GM18517 (cell line): Measurements from ENCODE around the gene FGFRL1.
"Not testable (repeated sequence)": the region's sequence is repeated elsewhere in the genome, so short reads cannot be mapped to it uniquely, and the experiment has no call there.

Experiments
- ATAC-seq: cut with Tn5 transposase; IDR thresholded peaks from one replicate; pipeline ENCODE4 v1.9.1; 2021; ENCODE audit warnings: mild to moderate bottlenecking, moderate library complexity; ENCODE audit not compliant: unreplicated experiment

Gene FGFRL1

DNA sequence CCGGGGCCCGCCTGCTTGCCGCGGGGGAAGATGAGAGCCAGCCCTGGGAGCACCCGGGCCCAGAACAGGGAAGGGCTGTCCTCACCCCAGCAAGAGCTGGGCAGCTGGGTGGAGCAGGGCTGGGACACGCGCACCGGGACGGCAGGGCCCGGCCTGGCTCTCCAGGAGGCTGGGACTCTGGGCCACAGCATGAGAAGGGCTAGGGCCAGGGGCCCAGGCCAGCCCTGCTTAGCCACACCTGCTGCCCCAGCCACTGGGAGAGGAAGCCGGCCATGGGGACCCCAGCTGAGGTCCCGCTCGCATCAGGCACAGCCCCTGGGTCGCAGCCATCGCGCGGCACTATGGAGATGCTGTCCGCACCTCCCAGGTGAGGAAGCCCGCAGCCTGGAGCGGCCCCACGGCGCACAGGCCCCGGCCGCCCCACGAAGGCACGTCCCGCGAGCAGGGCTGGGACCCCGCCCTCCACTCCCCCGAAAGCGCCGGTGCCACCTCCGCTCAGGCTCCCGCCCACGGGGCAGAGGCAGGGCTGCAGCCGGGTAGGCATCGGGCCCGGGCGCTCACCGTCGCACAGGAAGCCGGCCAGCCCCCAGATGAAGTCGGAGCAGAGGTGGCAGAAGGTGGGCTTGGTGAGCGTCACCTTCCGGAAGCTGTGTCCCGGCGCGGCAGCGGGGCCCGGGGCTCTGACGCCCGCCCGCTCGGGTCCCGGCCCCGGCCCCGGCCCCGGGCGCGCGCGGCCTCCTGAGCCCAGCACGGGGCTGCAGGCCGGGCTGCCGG lies 38.6 kb upstream of the FGFRL1 start:
- ATAC-seq = no peak

DNA sequence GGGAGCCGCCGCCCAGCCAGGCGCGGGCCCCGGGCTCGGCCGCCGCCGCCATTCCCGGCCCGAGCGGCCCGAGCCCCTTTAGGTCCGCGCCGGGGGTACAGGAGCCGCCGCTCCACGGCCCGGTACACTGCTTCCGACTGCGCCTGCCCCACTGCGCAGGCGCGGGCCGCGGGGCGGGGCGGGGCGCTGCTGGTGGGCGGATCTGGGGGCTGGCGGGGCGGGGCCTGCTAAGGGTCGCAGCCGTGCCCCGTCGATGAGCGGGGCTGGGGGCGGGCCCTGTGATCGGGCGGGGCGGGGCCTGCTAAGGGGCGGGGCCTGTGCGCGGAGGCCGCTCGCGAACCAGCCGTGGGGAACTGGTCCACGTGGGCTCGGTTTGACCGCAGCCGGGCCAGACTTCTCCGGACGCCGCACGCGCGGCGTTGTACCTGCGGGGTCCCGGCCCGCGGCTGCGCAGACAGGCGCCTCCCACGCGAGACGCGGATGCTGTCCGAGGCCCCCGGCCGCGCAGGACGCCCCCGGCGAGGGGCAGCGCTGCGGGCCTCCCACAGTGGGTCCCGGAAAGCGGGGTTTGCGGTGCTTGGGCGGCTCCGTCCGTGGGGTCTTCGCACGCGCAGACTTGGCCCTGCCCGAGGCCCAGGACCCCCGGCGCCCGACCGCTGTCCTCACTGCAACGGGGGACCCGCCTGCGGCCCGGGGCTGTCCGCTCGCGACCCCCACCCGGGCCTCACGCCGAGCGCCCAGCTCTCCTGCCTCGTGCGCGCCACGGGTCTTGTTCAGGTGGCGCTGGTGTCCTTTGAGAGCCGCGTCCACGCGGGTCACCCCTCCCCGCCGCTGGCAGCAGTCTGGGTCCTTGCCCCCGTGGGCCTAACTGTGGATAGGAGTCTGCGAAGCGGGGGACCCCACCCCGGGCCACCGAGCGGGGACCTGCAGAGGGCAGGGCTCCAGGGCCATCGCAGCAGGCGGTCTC lies 37.7 kb upstream of the FGFRL1 start, which contains the start of gene DGKQ:
DGKQ (minus strand) TSS at position 139 of the 967 bp plus-strand sequence; CDS start at position 52, 87 bp downstream.
- ATAC-seq = no peak

DNA sequence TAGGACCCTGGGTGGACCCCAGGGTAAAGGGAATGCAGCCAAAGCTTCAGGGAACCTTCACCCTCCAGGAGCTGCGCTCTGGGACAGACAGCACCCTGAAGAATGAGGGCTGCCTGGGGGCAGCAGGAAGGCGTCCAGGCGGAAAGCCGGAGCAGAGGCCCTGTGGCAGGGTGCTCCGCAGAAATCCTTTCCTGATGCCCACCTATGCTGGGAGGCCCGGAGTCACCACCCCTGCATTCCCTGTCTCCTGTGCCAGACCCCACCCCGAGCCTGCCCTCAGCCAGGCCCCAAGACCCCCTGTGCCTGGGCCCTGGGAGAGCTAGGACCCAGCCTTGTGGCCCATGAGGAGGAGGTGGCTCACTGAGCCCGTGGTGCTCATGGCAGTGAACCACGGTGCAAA lies 36.8 kb upstream of the FGFRL1 start:
- no peak for ATAC-seq

DNA sequence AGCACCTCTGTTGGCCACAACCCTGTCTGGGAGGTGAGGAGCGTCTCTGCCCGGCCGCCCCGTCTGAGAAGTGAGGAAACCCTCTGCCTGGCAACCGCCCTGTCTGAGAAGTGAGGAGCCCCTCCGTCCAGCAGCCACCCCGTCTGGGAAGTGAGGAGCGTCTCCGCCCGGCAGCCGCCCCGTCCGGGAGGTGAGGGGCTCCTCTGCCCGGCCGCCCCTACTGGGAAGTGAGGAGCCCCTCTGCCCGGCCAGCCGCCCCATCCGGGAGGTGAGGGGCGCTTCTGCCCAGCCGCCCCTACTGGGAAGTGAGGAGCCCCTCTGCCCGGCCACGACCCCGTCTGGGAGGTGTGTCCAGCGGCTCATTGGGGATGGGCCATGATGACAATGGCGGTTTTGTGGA lies 35.4 kb upstream of the FGFRL1 start:
- not testable (repeated sequence) for ATAC-seq

DNA sequence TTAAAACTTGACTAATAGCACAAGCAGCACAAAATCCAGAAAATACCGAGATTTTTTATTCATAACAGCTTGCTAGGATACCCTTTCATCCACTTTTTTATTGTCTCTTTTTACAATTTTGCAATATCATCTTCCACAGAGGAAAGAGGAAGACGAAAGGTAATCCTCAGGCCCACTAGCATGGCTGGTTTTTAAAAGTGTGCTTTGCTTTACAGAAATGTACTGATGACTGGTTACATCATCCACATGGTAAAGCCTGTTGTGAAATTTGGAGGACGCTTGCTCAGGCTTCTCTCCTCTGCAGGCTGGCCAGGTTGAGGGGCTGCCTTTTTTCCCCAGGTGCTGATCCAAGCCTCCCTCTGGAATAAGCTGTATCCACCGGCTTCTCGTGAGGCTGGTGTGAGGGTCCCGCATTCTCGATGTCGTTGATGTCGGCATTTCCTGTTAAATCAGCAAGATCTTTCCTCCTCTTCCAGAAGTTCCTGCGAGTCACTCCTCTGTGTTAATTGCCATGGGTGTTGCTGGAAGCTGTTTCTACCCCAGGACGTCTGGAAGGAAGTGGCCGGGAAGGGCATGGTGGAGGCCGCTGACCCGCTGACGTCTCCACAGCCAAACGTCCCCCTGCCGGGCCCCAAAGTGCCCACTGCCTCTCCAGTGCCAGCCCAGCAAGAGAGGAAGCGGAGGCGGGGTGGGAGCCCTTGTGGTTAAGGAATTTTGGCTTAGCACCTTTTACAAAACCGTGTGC lies 32.3 kb upstream of the FGFRL1 start:
- no peak for ATAC-seq

DNA sequence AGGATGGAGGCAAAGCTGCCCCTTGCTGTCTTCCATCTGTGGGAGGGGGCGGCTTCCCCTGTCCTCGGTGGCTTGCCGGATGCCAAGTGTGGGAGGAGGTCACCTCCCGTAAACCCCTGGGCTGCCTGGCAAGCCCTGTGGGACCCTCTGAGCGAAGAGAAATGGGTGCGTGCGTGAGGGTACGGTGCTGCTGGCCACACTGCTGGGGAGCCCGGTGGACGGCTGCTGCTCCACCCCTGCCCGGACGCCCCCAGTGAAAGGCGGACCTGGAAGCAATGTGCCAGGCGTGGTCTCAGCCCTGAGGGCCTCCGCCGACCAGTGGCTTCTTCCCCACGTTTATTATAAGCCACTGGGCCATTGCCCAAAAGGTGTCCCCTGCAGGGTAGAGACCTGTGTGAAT lies 29.1 kb upstream of the FGFRL1 start:
- no peak for ATAC-seq

DNA sequence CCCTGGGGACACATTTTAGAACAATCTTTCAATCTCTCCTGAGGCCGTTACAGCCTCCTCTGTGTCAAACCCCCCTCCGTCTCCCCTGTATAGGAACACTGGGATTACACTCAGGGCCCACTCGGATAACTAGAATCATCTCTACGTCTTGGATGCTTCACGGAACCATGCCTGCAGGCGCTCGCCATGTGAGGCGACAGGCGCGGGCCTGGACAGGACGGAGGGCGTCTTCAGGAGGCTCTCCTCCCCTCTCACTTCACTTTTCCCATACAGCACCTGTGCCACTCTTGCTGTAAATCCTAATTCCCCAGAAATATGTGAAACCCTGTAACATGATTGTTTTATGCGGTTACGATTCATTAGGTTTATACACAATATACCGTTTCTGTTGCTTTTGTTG lies 28.6 kb upstream of the FGFRL1 start:
- no peak for ATAC-seq

DNA sequence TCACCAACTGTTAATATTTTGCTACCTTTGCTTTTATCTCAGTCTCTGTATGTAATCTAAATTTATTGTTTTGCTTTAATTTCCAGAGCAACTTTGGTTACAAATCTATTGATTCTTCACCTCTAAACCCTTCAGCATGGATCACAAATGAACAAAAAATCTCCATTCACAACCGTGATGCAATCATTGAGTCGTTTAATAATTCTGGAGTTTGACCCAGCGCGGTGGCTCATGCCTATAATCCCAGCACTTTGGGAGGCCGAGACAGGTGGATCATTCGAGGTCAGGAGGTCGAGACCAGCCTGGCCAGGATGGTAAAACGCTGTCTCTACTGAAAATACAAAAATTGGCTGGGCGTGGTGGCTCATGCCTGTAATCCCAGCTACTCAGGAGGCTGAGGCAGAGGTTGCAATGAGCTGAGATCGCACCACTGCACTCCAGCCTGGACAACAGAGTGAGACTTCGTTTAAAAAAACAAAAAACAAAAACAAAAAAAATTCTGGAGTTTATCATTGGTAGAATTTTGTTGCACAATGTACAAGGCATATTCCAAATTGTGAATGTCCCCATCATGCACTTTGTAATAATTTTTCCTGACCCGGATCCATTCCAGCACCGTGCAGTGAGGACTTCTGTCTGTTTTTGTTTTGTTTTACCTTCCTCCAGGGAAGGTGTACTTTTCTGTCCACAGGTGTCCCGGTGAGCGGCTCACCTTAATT lies 26.9 kb upstream of the FGFRL1 start:
- no peak for ATAC-seq

DNA sequence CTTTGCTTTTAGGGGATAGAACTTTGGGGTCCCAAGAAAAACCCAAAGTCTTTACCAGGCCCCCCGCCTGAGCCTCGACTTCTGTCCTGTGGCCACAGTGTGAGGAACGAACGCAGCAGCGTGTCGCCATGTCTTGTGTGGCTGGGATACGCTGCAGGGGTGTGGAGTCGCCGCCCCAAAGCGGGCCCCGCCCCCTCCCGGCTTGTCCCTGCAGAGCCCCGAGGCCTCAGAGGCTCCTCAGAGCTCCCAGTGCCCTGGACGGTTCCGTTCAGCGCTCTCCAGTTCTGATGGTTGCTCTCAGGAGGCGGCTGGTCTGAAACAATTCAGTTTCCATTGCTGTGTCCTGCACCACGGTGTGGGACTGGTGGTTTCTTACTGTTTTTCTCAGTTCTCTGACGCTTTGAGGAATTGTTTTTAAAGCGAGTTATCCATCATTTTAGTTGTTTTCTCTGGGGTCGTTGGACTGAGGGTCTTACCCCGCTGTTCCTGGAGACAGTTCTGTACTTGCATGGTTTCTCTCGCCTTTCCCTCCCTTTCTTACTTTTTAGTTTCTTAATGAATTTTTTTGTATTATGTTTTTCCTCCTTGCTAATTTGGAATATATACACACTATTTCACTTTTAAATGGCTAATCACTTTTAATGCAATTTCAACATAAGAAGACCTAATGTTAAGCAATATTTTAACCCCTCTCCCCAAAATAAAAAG lies 26.1 kb upstream of the FGFRL1 start:
- ATAC-seq = no peak

DNA sequence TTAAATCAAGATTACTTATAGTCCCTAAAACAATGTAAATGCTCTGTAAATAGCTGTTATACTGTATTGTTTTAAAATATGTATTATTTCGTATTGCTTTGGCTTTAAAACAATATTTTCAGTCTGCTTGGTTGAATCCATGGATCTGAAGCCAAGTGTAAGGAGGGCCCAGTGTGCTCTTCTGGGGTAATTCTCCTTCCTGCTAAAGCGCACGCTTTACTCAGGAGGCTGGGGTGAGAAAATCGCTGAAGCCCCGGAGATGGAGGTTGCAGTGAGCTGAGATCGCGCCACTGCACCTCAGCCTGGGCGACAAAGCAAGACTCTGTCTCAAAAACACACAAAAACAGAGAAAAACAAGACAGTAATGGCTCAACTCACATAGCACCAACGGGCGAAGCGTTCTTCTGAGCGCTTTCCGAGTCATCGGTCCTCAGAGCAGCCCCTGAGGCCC lies 25.0 kb upstream of the FGFRL1 start:
- peak; percentile 41 for ATAC-seq

DNA sequence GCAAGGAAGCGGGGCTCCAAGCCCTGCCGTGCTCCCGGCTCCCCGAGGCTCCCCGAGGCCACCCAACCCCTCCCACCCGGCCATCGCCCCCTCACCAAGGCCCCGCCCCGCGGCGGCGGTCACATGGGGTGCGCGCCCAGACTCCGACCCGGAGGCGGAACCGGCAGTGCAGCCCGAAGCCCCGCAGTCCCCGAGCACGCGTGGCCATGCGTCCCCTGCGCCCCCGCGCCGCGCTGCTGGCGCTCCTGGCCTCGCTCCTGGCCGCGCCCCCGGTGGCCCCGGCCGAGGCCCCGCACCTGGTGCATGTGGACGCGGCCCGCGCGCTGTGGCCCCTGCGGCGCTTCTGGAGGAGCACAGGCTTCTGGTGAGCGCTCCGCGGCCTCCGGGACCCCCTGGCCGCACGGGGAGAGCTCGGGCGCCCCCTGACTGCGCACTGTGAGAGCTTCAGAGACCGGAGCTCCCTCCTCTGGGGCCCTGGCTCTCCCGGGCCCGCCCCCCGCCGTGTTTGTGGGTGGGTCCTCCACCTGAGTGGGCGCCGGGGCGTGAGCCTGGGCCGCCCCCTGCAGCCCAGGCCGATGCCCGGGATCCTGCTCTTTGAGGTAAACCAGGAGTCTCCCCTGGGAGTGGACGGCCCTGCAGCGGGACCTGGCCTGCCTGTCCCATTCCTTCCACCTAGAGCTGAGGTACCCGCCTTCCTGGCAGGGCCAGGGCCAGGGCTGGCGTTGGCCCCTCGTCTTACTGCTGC lies 24.4 kb upstream of the FGFRL1 start, which contains the start of gene IDUA:
IDUA (plus strand) TSS at position 166 of the 745 bp plus-strand sequence; CDS start at position 207, 41 bp downstream.
- peak; percentile 76 for ATAC-seq

DNA sequence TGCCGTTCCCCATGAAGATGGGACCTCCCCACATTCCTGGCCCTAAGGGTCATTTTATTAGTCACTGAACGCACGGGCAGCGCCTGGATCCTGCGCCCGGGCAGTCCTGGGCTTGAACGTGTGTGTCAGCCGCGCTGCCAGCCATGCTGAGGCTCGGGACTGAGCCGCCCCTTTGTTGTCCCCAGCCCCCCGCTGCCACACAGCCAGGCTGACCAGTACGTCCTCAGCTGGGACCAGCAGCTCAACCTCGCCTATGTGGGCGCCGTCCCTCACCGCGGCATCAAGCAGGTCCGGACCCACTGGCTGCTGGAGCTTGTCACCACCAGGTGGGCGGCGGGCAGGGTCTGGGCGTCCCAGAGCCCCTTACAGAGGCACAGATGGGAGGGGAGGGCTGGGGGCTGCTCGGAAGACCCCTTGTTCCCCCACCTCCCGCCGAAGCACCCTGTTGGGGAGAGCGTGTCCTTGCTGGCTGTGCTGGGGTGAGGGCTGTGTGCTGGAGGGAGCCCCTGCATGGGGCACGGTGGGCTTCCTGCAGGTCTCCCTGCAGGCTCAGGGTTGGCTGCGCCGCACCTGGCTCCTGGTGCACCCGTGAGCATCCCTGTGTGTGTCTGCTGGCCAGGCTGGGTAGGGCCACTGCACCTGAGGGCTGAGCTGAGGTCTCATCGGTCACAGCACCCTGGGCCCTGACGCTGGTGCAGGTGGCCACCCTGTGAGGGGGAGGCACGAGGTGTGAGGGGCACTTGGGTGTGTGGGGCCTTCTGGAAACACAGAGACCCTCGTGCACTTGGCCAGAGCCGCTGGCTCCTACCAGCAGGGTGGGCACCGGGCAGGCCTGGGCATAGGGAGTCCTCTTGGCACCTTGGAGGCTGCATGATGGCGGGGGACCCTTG lies 23.6 kb upstream of the FGFRL1 start:
- no peak for ATAC-seq

DNA sequence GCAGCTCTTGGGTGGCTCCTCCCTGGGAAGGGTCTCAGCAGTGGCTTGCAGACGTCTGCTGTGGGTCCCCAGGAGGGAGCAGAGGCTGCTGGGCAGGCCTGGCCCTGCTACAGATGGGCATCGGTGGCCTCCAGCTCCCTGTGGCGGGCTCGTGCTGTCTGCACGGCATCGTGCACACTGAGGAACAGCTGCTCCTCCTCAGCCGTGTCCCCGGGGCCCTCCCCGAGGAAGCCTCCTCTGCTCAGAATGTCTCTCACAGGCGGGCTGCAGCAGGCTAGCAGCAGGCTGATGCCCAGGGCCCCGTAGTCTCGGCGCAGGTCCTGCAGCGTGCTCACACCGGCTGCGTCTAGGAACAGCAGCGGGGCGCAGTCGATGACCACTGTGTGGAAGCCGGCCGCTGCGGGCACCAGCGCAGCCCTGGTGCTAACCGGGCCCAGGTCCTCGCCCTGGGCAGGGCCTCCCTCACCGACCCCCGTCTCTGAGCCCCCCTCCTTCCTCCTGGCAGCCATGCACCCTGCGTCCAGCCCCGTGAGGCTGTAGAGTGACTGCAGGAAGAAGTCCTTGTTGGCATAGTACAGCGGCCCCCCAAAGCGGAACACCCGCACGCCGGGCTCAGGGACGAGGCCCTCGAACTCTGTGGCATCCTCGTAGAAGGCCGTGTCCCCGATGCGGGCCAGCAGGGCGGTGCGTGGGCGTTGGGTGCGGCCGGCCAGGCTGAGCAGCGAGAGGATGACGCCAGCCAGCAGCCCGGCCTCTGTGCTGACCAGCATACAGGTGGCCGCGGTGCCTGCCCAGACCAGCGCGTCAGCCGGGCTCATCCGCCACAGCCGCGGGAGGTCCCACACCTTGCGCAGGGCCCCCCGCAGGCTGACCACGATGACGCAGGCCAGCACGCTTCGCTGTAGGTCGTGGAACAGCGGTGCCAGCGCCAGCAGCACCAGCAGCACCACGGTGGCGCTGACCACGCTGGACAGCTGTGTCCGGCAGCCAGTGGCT lies 22.4 kb upstream of the FGFRL1 start:
- no peak for ATAC-seq

DNA sequence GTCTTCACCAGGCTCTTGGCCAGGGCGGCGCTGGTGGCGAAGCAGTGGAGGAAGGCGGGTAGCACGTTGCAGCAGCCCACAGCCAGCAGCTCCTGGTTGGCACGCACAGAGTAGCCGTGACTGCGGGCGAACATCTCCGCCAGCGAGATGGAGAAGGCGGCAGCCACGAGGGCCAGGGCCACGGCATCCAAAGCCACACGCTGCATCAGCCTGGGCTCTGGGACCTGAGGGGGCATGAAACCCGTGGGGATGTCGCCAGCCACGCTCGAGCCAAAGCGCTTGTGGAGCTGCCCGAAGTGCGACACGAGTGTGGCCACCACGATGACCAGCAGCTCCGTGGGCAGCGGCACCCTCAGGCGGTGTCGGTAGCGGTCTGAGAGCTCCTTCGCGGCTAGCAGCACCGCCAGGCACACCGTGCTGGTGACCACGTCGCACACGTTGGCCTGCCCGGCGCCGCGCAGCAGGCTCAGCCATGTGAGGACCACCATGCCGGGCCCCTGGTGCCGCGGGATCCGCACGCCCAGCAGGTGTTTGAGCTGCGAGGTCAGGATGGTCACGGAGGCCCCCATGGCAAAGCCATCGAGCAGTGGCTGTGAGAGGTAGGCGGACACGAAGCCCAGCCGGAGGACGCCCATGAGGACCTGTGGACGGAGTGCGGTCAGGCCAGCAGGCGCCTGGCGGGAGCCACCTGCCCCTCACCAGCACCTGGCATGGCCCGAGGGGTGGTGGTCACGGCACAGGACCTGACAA lies 21.5 kb upstream of the FGFRL1 start:
- no peak for ATAC-seq

DNA sequence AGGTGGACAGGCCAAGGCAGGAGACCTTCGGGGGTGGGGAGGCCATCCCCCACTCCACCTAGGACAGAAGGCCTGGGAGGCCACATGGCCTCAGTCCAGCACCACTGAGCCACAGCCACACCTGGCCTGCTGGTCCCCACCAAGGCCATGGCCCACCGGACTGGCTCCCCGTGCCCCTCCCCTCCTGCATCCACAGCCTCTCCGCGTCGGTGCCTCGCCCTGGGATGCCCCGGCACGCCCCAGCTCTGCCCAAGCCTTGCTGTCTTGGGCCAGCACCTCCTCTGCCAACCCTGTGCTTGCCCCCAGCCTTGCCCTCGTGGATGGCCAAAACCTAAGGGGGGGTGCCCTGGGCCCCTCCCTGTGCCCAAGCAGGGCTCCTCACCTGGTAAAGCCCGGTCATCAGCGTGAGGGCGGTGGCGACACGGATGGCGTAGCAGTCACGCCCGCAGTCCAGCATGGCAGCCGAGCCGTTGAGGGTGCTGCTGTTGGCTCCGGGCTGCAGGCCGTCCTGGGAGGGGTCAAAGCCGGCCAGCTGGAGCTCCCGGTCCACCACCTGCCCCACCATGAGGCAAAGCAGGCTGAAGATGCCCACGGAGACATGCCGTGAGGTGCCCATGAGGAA lies 20.6 kb upstream of the FGFRL1 start:
- no peak for ATAC-seq
